Natural killer cell (primary cell): ENCODE measurements around the gene LRCH3. TPM values are rescaled to one million over a fixed set of nuclear protein-coding genes. Genes with fewer than 3 reads are reported as not detected.

Source experiments
- ATAC-seq, 3 donors: fragments of 150-1000 bp in 2 of 3; fragments of 200-7000 bp in 1 of 3; cut with Tn5 transposase; 1 replicate in 1 of 3; 2 replicates in 2 of 3; pipeline ENCODE4 v1.10.0; 2021; ENCODE audit warnings: mild to moderate bottlenecking in 2 of 3, moderate library complexity in 2 of 3
- DNase-seq, 2 donors: peaks; one replicate each; pipeline versions ENCODE4 v3.0.0 to v3.0.0-alpha.2; 2013 to 2021; ENCODE audit warnings: mixed read lengths in 1 of 2
- H3K27ac ChIP-seq: one replicate; pipeline ENCODE4 v1.5.1; 2013; ENCODE audit warnings: mild to moderate bottlenecking, low read length
- H3K27me3 ChIP-seq: one replicate; pipeline ENCODE4 v1.6.1; 2013; ENCODE audit warnings: low read length; ENCODE audit not compliant: control insufficient read depth, insufficient read depth
- H3K36me3 ChIP-seq: one replicate; pipeline ENCODE4 v1.6.1; 2013; ENCODE audit warnings: low read length; ENCODE audit not compliant: control insufficient read depth, insufficient read depth
- H3K4me1 ChIP-seq: one replicate; pipeline ENCODE4 v1.6.1; 2013; ENCODE audit warnings: low read length; ENCODE audit not compliant: control insufficient read depth, insufficient read depth
- H3K4me3 ChIP-seq: one replicate; pipeline ENCODE4 v1.5.1; 2013; ENCODE audit warnings: low read length
- H3K9me3 ChIP-seq: one replicate; pipeline ENCODE4 v1.6.1; 2013; ENCODE audit warnings: low read length; ENCODE audit not compliant: control insufficient read depth, insufficient read depth
- H3K27ac Mint-ChIP-seq, 2 donors: one replicate each; pipeline ENCODE4 v1.8.0; 2022; ENCODE audit warnings: mild to moderate bottlenecking in 2 of 2, mixed read lengths in 2 of 2, moderate library complexity in 1 of 2
- H3K27me3 Mint-ChIP-seq, 2 donors: one replicate each; pipeline ENCODE4 v1.8.0; 2022; ENCODE audit warnings: low read depth in 2 of 2, mixed read lengths in 2 of 2
- H3K36me3 Mint-ChIP-seq: one replicate; pipeline ENCODE4 v1.8.0; 2022; ENCODE audit warnings: mixed read lengths
- H3K4me1 Mint-ChIP-seq, 2 donors: one replicate each; pipeline ENCODE4 v1.8.0; 2022; ENCODE audit warnings: mixed read lengths in 2 of 2
- H3K4me3 Mint-ChIP-seq: one replicate; pipeline ENCODE4 v1.8.0; 2022; ENCODE audit warnings: mild to moderate bottlenecking, moderate library complexity, mixed read lengths
- H3K9me3 Mint-ChIP-seq, 2 donors: one replicate each; pipeline ENCODE4 v1.8.0; 2022; ENCODE audit warnings: mixed read lengths in 2 of 2
- WGBS: methylation state at CpG from one replicate; pipeline ENCODE4 v1.1.7; 2013; ENCODE audit warnings: missing lambda C conversion rate; ENCODE audit not compliant: insufficient coverage; 5-methylcytosine and 5-hydroxymethylcytosine counted together
- intact Hi-C: fragments of 100-400 bp; cut with micrococcal nuclease; formaldehyde crosslinking; loops from one replicate; pipeline ENCODE4 v1.14.2; 2022
- total RNA-seq, 4 donors: library from RNA; stranded (reverse); fragments of 120-200 nt in 1 of 4; gene quantifications; one replicate each; pipeline versions ENCODE4 v1.2.3 to v1.2.4, GENCODE V29; 2013 to 2022
- TF ChIP-seq, protein P1 (sequence below): fragments of 200-600 bp; IDR thresholded peaks from one replicate; pipeline ENCODE4 v1.8.0; 2022; ENCODE audit warnings: antibody characterized with exemption

The LRCH3 gene
- total RNA-seq, 3 donors from 2014 or later (not counting 1 experiment from before 2014, with no cell fraction given): 68.1 to 90.5 (median 90.3) TPM

DNA sequence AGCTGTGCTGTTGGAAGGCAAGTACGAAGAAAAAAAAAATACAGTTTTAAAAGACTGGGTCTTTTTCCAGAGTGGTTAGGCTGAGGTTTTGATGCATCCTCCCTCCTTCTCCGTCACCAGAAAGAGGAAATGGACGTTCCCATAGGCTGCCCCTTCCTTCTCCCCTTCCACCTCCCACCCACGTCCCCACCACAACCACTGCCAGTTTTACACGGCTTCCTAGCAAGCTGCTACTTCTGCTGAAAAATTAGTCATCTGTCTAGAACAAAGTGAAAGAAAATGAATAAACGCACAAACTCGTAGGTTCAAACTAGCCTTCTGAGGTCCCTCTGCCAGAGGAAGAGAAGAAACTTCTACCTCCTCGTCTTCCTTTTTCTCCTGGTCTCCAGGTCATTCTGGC lies 87.4 kb downstream of the LRCH3 start:
- H3K4me1 ChIP-seq: peaks cover 7% of the 10 kb centered on the region
- H3K4me3 Mint-ChIP-seq: no peak overlapping the region
- H3K9me3 Mint-ChIP-seq: no peaks in the 10 kb centered on the region
- TF ChIP-seq, protein P1, sequence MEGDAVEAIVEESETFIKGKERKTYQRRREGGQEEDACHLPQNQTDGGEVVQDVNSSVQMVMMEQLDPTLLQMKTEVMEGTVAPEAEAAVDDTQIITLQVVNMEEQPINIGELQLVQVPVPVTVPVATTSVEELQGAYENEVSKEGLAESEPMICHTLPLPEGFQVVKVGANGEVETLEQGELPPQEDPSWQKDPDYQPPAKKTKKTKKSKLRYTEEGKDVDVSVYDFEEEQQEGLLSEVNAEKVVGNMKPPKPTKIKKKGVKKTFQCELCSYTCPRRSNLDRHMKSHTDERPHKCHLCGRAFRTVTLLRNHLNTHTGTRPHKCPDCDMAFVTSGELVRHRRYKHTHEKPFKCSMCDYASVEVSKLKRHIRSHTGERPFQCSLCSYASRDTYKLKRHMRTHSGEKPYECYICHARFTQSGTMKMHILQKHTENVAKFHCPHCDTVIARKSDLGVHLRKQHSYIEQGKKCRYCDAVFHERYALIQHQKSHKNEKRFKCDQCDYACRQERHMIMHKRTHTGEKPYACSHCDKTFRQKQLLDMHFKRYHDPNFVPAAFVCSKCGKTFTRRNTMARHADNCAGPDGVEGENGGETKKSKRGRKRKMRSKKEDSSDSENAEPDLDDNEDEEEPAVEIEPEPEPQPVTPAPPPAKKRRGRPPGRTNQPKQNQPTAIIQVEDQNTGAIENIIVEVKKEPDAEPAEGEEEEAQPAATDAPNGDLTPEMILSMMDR: no peak
- H3K27ac Mint-ChIP-seq: peak overlapping the region; percentile 80 to 82
- H3K4me3 ChIP-seq: no peak overlapping the region
- no peak for DNase-seq
- H3K27me3 ChIP-seq: no peaks in the 10 kb centered on the region
- WGBS: 16% methylated on average over 7 of the region's 8 CpGs
- peak in 2 of 3 donors; percentile 54 to 74 for ATAC-seq
- H3K27ac ChIP-seq: peak overlapping the region; percentile 34
- peaks cover 13% of the 10 kb centered on the region in 2 donors for H3K4me1 Mint-ChIP-seq
- intact Hi-C loops: no loop called here
- H3K36me3 ChIP-seq: peaks cover 37% of the 10 kb centered on the region
- no peaks in the 10 kb centered on the region for H3K27me3 Mint-ChIP-seq
- H3K36me3 Mint-ChIP-seq: peaks cover 12% of the 10 kb centered on the region
- no peaks in the 10 kb centered on the region for H3K9me3 ChIP-seq

DNA sequence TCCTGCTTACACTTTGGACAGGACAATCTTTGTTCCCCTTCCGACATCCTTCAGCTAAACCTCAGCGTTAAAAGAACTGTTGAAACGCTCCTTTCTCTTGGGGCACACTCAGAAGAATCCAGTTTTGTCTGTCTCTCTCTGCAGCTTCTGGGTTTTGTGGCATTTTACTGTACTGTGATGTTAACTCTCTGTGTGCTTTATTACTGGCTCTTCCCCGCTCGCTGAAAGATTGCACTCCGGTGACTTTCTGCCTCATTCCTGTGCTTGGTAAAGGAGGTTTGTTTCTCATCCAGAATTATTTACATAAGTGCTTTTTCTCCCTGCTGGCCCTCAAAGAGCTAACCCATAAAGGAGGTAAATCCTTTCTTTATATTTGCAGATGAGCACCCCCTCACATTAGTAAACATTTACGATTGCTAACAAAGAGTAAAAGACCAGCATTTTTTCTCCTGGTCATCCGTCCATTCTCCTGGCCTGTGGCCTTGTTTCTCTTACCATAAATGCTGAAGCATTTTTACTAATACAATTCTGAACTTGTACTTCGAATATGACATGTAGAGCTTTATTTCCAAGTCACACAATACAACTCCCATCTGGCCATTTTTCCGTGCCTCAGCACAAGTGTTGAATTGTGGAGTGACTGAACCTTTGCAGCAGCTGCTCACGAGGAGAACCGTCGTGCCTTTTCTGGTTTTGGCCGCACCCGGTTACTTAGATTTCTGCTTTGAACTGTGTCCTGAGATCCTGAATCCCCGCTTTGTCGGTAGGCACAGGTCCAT lies 89.6 kb downstream of the LRCH3 start:
- Histone ChIP-seq H3K36me3 (peaks cover 42% of the 10 kb centered on the region), H3K4me1 (peaks cover 7% of the 10 kb centered on the region), H3K4me3 (no peak overlapping the region), H3K27me3 (no peaks in the 10 kb centered on the region), H3K27ac (no peak overlapping the region), H3K9me3 (no peaks in the 10 kb centered on the region)
- ATAC-seq (no peak), DNase-seq (no peak)
- TF ChIP-seq, protein P1: no peak
- Mint-ChIP-seq H3K4me1 (peaks cover 13 to 15% of the 10 kb centered on the region in 2 donors), H3K27me3 (no peaks in the 10 kb centered on the region), H3K36me3 (peaks cover 12% of the 10 kb centered on the region), H3K9me3 (no peaks in the 10 kb centered on the region), H3K4me3 (no peak overlapping the region), H3K27ac (no peak overlapping the region)
- WGBS: 97% methylated on average over 14 of the region's 17 CpGs
- intact Hi-C loops: no loop called here

GRCh38 chr3:197881270-197881969 lies 90.4 kb downstream of the LRCH3 start:
- Mint-ChIP-seq H3K4me3 (no peak overlapping the region), H3K36me3 (peaks cover 12% of the 10 kb centered on the region), H3K9me3 (no peaks in the 10 kb centered on the region), H3K4me1 (peaks cover 13 to 15% of the 10 kb centered on the region in 2 donors), H3K27ac (peak overlapping the region in 1 of 2 donors; percentile 33), H3K27me3 (no peaks in the 10 kb centered on the region)
- DNase-seq (no peak), ATAC-seq (no peak)
- Histone ChIP-seq H3K4me1 (peaks cover 7% of the 10 kb centered on the region), H3K9me3 (no peaks in the 10 kb centered on the region), H3K27ac (no peak overlapping the region), H3K4me3 (no peak overlapping the region), H3K27me3 (no peaks in the 10 kb centered on the region), H3K36me3 (peaks cover 42% of the 10 kb centered on the region)
- intact Hi-C loops: no loop called here
- TF ChIP-seq, protein P1: no peak
- 95% methylated on average over 8 of the region's 8 CpGs for WGBS
